Measurements from ENCODE around the gene ZCRB1. TPM values are rescaled to one million over a fixed set of nuclear protein-coding genes. Genes with fewer than 3 reads are reported as not detected.

The ZCRB1 gene
- total RNA-seq, 1 experiment from 2014 or later: 68.1 TPM

DNA sequence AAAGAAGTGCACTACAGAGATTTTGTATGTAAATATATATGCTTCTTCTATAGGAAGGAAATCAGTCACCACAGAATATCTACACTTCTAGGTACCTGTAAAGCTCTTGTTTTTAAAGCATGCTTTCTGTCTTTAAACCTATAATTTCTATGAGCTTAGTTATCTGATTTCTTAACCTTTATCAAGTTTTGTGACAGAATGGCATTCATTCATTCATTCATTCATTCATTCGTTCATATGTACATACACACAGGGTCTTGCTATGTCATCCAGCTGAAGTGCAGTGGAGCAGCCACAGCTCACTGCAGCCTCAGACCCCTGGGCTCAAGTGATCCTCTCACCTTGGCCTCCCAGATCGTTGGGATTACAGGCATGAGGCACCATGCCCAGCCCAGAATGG lies 16.1 kb upstream of the ZCRB1 start:
- BruUV-seq (replicated peaks): no TSS peak
- no peak for TF ChIP-seq SRF (IDR thresholded peaks at IDR 0.05; ENCODE audit: low read depth)
- TF ChIP-seq ZFX (IDR thresholded peaks at IDR 0.05): no peak
- no peak for TF ChIP-seq TCF7L2 (IDR thresholded peaks at IDR 0.05; ENCODE audit: borderline replicate concordance, extremely low read depth, insufficient read depth, insufficient read length)
- TF ChIP-seq CEBPB (IDR thresholded peaks at IDR 0.05; ENCODE audit: low read depth): no peak
- TF ChIP-seq JUND (IDR thresholded peaks at IDR 0.05): no peak
- TF ChIP-seq CBX3 (IDR thresholded peaks at IDR 0.05; ENCODE audit: low read depth): no peak
- no peak for TF ChIP-seq SP1 (IDR thresholded peaks at IDR 0.05; ENCODE audit: low read depth)
- no peak for TF ChIP-seq RAD21 (IDR thresholded peaks at IDR 0.05; ENCODE audit: low read depth)
- TF ChIP-seq, protein P1, sequence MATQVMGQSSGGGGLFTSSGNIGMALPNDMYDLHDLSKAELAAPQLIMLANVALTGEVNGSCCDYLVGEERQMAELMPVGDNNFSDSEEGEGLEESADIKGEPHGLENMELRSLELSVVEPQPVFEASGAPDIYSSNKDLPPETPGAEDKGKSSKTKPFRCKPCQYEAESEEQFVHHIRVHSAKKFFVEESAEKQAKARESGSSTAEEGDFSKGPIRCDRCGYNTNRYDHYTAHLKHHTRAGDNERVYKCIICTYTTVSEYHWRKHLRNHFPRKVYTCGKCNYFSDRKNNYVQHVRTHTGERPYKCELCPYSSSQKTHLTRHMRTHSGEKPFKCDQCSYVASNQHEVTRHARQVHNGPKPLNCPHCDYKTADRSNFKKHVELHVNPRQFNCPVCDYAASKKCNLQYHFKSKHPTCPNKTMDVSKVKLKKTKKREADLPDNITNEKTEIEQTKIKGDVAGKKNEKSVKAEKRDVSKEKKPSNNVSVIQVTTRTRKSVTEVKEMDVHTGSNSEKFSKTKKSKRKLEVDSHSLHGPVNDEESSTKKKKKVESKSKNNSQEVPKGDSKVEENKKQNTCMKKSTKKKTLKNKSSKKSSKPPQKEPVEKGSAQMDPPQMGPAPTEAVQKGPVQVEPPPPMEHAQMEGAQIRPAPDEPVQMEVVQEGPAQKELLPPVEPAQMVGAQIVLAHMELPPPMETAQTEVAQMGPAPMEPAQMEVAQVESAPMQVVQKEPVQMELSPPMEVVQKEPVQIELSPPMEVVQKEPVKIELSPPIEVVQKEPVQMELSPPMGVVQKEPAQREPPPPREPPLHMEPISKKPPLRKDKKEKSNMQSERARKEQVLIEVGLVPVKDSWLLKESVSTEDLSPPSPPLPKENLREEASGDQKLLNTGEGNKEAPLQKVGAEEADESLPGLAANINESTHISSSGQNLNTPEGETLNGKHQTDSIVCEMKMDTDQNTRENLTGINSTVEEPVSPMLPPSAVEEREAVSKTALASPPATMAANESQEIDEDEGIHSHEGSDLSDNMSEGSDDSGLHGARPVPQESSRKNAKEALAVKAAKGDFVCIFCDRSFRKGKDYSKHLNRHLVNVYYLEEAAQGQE (IDR thresholded peaks at IDR 0.05; ENCODE audit: low read depth): no peak
- TF ChIP-seq FOSL1 (IDR thresholded peaks at IDR 0.05; ENCODE audit: low read depth): no peak
- TF ChIP-seq, protein P2, sequence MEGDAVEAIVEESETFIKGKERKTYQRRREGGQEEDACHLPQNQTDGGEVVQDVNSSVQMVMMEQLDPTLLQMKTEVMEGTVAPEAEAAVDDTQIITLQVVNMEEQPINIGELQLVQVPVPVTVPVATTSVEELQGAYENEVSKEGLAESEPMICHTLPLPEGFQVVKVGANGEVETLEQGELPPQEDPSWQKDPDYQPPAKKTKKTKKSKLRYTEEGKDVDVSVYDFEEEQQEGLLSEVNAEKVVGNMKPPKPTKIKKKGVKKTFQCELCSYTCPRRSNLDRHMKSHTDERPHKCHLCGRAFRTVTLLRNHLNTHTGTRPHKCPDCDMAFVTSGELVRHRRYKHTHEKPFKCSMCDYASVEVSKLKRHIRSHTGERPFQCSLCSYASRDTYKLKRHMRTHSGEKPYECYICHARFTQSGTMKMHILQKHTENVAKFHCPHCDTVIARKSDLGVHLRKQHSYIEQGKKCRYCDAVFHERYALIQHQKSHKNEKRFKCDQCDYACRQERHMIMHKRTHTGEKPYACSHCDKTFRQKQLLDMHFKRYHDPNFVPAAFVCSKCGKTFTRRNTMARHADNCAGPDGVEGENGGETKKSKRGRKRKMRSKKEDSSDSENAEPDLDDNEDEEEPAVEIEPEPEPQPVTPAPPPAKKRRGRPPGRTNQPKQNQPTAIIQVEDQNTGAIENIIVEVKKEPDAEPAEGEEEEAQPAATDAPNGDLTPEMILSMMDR (IDR thresholded peaks at IDR 0.05 in 2 of 3, conservative IDR thresholded peaks at IDR 0.05 in 1 of 3; ENCODE audit: borderline replicate concordance in 1 of 3, insufficient read depth in 1 of 3, low read depth in 2 of 3, low read length in 2 of 3): no peak
- TF ChIP-seq POLR2A (IDR thresholded peaks at IDR 0.05; ENCODE audit: borderline replicate concordance, extremely low read depth, insufficient read depth, insufficient read length): no peak
- TF ChIP-seq EGR1 (IDR thresholded peaks at IDR 0.05; ENCODE audit: low read depth): no peak
- TF ChIP-seq, protein P3, sequence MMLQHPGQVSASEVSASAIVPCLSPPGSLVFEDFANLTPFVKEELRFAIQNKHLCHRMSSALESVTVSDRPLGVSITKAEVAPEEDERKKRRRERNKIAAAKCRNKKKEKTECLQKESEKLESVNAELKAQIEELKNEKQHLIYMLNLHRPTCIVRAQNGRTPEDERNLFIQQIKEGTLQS (IDR thresholded peaks at IDR 0.05): no peak
- no peak for TF ChIP-seq YY1 (IDR thresholded peaks at IDR 0.05; ENCODE audit: extremely low read depth, insufficient replicate concordance, low read depth, low read length)
- TF ChIP-seq EZH2 (IDR thresholded peaks at IDR 0.05): no peak
- TF ChIP-seq ELF1 (IDR thresholded peaks at IDR 0.05; ENCODE audit: borderline replicate concordance, low read depth): no peak
- no peak overlapping the region for H3K4me2 ChIP-seq (ENCODE audit: low read length)
- H3K27ac ChIP-seq (ENCODE audit: low read depth, low read length): no peak overlapping the region
- H3K9me2 ChIP-seq (ENCODE audit: insufficient read depth): no peaks in the 10 kb centered on the region
- peaks cover 97% of the 10 kb centered on the region for H3K79me2 ChIP-seq (ENCODE audit: insufficient read depth, low read length)
- ChIA-PET RAD21 (ENCODE audit: low non-redundant PET in 1 of 2, low total read pairs in 2 of 2, uncharacterized antibody in 2 of 2, unreplicated experiment in 2 of 2) (no interaction called here), CTCF (no interaction called here), POLR2A (no interaction called here)
- H3K4me1 ChIP-seq (ENCODE audit: control insufficient read depth in 1 of 2, insufficient read depth in 2 of 2, low read length in 2 of 2): no peaks in the 10 kb centered on the region
- no peak for ATAC-seq
- no peak overlapping the region for H2AFZ ChIP-seq (ENCODE audit: low read depth, low read length, poor library complexity, severe bottlenecking)
- H3K36me3 ChIP-seq (ENCODE audit: control insufficient read depth in 1 of 2, insufficient read depth in 2 of 2, low read length in 2 of 2): peaks cover 0 to 3% of the 10 kb centered on the region in 2 experiments; a peak in 2 of 4 replicates
- H3K9me3 ChIP-seq (ENCODE audit: control insufficient read depth in 1 of 2, insufficient read depth in 1 of 2, low read depth in 1 of 2, low read length in 2 of 2): no peaks in the 10 kb centered on the region
- no peak for DNase-seq (ENCODE audit: low read depth, low spot score)
- H3K27me3 ChIP-seq (ENCODE audit: insufficient read depth, low read length): no peaks in the 10 kb centered on the region
- intact Hi-C loops (cut with micrococcal nuclease): no loop called here
- H3K9ac ChIP-seq (ENCODE audit: low read length): no peak overlapping the region
- no peak overlapping the region for H3K4me3 ChIP-seq (replicated peaks in 1 of 2; ENCODE audit: low read depth in 1 of 2, low read length in 2 of 2)
- H4K20me1 ChIP-seq (ENCODE audit: insufficient read depth): 0 out of 2 replicates have a peak, but pooled peaks cover 3% of the 10 kb centered on the region
